Activated CD4-positive, CD25-positive, alpha-beta regulatory T cell treated with anti-CD3 and anti-CD28 coated beads, Interleukin-2, amount 50 U/mL, for 16 hours (primary cell): ENCODE results near the gene ADARB2.
"Not testable (repeated sequence)": the region's sequence is repeated elsewhere in the genome, so short reads cannot be mapped to it uniquely, and the experiment has no call there.

Source experiments
- DNase-seq: peaks from one replicate; pipeline ENCODE4 v3.0.0-alpha.2; 2020; ENCODE audit warnings: low read depth, low spot score

ADARB2 gene

GRCh38 chr10:1643161-1643907 lies 94.0 kb downstream of the ADARB2 start:
- DNase-seq: no peak

GRCh38 chr10:1642600-1643160 lies 94.6 kb downstream of the ADARB2 start:
- DNase-seq: no peak

- DNase-seq: no peak
Measured at GRCh38 chr10:1641402-1641801, 95.9 kb downstream of the ADARB2 start.

GRCh38 chr10:1638889-1639419 lies 98.4 kb downstream of the ADARB2 start:
- DNase-seq: no peak

- no peak for DNase-seq
Measured at GRCh38 chr10:1635340-1635739, 102.0 kb downstream of the ADARB2 start.

- no peak for DNase-seq
Measured at GRCh38 chr10:1634239-1634638, 103.1 kb downstream of the ADARB2 start.

GRCh38 chr10:1633783-1634182 lies 103.5 kb downstream of the ADARB2 start:
- DNase-seq: no peak

DNA sequence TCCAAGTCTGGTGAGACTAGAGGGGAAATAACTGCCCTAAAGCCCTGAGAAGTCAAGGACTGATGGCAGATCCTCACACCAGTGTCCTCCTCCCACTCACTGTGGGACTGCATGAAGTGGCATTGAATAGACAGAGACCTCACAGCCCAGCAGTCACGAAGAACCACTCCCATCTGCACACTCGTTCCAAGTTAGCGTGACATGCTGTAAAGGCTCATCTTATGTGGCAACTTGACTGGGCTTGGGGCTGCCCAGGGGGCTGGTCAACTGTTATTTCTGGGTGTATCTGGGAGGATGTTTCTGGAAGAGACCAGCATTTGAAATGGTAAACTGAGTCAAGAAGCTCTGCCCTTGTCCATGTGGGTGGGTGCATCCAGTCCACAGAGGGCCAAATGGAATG lies 104.7 kb downstream of the ADARB2 start:
- DNase-seq: no peak

DNA sequence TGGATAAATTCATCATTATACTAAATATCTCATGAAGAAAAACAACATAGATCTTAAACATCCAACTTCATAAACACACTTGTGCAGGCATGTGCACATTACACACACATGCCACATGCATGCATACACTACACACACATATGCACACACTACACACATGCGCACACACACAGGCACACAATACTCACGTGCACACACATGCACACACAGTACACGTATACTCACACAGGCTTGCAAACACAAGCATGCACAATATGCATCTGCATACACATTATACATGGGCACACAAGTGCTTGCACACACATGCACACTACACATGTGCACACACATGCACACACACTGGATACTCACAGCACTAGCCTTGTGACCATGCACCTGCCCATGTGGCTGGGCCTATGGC lies 105.2 kb downstream of the ADARB2 start:
- no peak for DNase-seq

DNA sequence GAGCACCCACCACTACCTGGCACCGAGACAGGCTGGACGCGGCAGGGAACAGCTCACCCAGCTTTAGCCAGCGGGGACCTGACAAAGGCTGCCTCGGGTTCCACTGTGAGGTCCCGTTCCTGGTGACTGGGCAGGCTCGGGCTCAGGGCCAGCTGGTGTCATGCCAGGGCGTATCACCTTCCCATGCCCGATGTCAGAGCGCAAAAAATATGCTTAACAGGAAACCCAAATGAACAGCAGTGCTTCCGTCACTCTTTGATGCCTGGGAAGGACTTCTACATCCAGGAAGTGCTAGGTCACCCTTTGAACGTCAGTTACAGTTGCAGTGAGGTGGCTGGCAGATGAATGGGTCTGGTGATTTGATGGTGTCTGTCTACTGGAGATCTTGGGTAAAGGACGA lies 106.0 kb downstream of the ADARB2 start:
- DNase-seq: no peak

- no peak for DNase-seq
Measured at GRCh38 chr10:1630304-1630703, 107.0 kb downstream of the ADARB2 start.

- DNase-seq: no peak
Measured at GRCh38 chr10:1629326-1630198, 107.8 kb downstream of the ADARB2 start.

- DNase-seq: no peak
Measured at GRCh38 chr10:1628757-1629156, 108.6 kb downstream of the ADARB2 start.

DNA sequence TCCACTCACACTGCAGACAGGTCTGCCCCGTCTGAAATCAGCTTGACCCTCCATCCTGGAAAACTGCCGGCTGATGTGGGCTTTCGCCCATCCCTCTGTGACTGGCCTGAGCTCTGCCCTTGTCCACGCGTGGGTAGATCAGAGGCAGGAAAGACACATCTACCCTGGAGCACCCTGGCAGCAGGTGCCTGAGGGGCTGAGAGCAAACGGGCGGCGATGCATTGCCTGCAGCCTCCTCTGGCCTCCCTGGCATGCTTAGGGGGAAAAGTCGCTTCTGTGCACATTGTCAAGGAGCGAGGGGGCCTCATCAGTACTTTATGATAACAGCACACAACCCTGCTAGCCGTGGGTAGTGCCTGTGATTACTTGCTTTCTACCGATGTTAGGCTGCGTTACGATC lies 109.4 kb downstream of the ADARB2 start:
- DNase-seq: no peak

DNA sequence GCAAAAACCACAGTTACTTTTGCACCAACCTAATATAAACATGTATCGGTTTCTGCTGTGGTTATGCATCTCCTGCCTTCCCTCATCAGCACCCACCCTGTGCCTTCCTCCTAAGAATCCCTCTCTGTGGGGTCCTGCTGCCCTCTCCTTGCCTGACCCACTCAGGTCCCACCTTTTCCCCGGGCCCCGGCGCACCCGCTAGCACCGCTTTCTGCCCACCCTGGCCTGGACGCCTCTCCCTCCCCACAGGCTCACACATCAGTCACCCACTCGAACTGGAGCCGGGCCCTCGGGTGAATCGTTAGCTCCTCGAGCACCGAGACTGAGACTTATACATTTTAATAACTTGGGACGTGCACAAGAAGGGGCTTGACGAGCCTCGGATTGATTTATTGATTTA lies 110.5 kb downstream of the ADARB2 start:
- DNase-seq: no peak

GRCh38 chr10:1626410-1626809 lies 110.9 kb downstream of the ADARB2 start:
- no peak for DNase-seq

DNA sequence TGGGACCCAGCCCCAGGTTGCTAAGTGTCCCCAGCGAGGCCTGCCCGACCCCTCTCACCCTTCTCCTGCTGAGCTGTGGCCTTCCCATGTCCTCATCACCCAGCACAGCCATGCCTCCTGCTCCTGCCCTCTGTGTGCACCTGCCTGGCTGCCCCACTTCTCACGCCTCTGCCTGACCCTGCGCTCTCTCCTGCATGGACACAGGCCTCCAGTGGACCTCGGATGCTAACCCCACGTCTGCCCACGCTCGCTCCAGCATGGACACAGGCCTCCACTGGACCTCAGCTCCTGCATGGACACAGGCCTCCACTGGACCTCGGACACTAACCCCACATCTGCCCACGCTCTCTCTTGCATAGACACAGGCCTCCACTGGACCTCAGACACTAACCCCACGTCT lies 111.6 kb downstream of the ADARB2 start:
- no peak for DNase-seq

- DNase-seq: no peak
Measured at GRCh38 chr10:1625079-1625478, 112.2 kb downstream of the ADARB2 start.

DNA sequence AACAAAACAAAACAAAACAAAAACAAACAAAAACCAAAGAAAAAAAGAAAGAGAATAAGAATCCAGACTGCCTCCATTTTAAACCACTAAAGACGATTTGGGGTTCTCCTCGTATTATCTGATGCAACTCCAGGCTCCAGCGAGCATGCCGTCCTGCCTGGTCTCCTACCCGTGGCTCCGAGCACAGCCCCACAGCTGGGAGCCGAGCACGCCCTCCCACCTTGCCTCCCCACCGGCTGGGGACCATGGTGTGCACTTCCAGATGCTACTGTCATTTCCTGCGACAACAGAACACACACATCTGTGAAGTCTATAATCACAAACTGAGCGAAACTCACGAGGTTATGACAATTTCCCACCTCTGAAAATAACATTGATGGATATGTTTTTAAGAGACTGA lies 113.1 kb downstream of the ADARB2 start:
- no peak for DNase-seq

DNA sequence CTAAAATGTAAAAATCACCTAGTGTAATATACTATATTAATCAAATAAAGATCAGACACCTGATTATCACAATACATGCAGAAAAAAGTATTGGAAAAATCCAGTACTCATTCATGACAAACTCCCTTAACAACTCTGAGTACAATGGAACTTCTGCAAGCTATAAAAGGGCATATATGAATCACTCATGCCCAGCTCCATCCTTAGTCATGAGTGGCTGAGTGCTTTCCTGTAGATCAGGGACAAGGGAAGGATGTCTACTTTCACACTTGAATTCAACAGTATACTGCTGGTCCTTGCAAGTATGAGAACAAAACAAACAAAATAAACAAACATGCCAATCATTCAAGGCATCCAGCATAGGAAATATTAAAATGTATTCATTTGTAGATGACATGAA lies 116.5 kb downstream of the ADARB2 start:
- DNase-seq: no peak

DNA sequence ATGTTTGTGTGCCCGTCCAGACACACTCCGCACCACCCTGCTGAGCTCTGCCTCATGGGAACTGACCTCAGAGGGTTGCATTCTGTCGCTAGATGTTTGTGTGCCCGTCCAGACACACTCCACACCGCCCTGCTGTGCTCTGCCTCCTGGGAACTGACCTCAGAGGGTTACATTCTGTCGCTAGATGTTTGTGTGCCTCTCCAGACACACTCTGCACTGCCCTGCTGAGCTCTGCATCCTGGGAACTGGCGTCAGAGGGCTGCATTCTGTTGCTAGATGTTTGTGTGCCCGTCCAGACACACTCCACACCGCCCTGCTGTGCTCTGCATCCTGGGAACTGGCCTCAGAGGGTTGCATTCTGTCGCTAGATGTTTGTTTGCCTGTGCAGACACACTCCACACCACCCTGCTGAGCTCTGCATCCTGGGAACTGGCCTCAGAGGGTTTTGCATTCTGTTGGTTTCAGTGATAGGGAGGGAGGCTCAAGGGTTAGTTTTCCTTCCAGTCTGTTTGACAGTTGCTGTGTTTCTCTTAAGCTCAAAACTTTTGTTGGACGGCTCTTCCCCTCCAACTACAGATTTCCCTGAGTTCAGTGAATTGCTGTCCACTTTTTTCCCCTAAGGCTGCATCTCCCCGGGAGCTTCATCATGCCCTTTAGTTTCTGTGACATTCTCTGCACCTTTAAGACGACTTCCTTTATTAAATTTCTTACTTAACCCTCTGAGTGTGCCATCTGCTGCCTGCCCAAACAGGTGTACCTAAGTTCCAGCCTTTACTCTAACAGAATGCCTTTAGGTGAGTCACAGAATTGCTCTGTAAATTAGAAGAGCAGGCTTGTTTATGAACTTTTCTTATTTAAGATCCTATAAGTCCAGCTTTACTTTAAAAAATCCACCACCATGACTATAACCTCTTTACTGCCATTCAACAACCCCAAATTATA lies 119.7 kb downstream of the ADARB2 start:
- DNase-seq: not testable (repeated sequence)
